ENCODE results near the gene PTPRN2.

PTPRN2 gene

GRCh38 chr7:158325530-158326381 lies 261.9 kb downstream of the PTPRN2 start:
- H3K4me3 ChIP-seq (ENCODE audit: low read length in 2 of 2), result peak overlapping the region in 1 of 2 donors; percentile 23
- H2AK5ac ChIP-seq (ENCODE audit: low read depth, low read length), result no peak overlapping the region
- peak overlapping the region; percentile 32 for H3K4me2 ChIP-seq (ENCODE audit: insufficient read depth, low read length, poor library complexity, severe bottlenecking)
- H2BK15ac ChIP-seq (ENCODE audit: low read length), result no peak overlapping the region
- H3K4me1 ChIP-seq (ENCODE audit: control insufficient read depth in 2 of 2, insufficient read depth in 1 of 2, low read depth in 1 of 2, low read length in 2 of 2), result peaks cover 8 to 24% of the 10 kb centered on the region in 2 donors
- H2BK12ac ChIP-seq (ENCODE audit: low read length), result peak overlapping the region; percentile 59
- H3K23ac ChIP-seq (ENCODE audit: low read depth, low read length, poor library complexity), result no peak overlapping the region
- no CpG with 5 or more reads among the region's 27 CpGs for WGBS, 2 donors (ENCODE audit: extremely low coverage in 2 of 2, insufficient read length in 2 of 2, insufficient replicate concordance in 1 of 2)
- no peak overlapping the region for H3K27ac ChIP-seq (replicated peaks; ENCODE audit: low read length)
- H3K79me1 ChIP-seq (ENCODE audit: low read depth, low read length), result no peaks in the 10 kb centered on the region
- peaks cover 0 to 6% of the 10 kb centered on the region in 2 donors for H3K36me3 ChIP-seq (replicated peaks in 1 of 2; ENCODE audit: control insufficient read depth in 2 of 2, insufficient read depth in 2 of 2, low read length in 2 of 2)
- H3K9ac ChIP-seq (ENCODE audit: low read depth, low read length, poor library complexity), result no peak overlapping the region
- H3K9me3 ChIP-seq (replicated peaks in 1 of 2; ENCODE audit: control insufficient read depth in 2 of 2, insufficient read depth in 1 of 2, low read depth in 1 of 2, low read length in 2 of 2), result peaks cover 0 to 13% of the 10 kb centered on the region in 2 donors
- peak overlapping the region; percentile 64 for H2AFZ ChIP-seq (ENCODE audit: low read length)
- peaks cover 0 to 5% (median 0%) of the 10 kb centered on the region in 3 experiments for H3K27me3 ChIP-seq (ENCODE audit: control insufficient read depth in 3 of 3, insufficient read depth in 3 of 3, low read depth in 1 of 3, low read length in 3 of 3)
- peak overlapping the region; percentile 90 for H3K18ac ChIP-seq (ENCODE audit: low read length)
- no peak overlapping the region for H3K4ac ChIP-seq (ENCODE audit: low read length)
- H3K14ac ChIP-seq (ENCODE audit: low read length), result no peak overlapping the region
- H4K8ac ChIP-seq (ENCODE audit: low read depth, low read length), result no peak overlapping the region
- peak; percentile 92 for DNase-seq (ENCODE audit: low spot score)
- H2BK5ac ChIP-seq (ENCODE audit: low read length), result no peak overlapping the region
- H4K91ac ChIP-seq (ENCODE audit: low read depth, low read length, poor library complexity), result no peak overlapping the region
- H2BK120ac ChIP-seq (ENCODE audit: low read depth, low read length), result no peak overlapping the region

GRCh38 chr7:158324397-158325360 lies 262.9 kb downstream of the PTPRN2 start:
- no peak overlapping the region for H3K9ac ChIP-seq (ENCODE audit: low read depth, low read length, poor library complexity)
- peaks cover 0 to 6% of the 10 kb centered on the region in 2 donors for H3K36me3 ChIP-seq (replicated peaks in 1 of 2; ENCODE audit: control insufficient read depth in 2 of 2, insufficient read depth in 2 of 2, low read length in 2 of 2)
- no peak overlapping the region for H4K91ac ChIP-seq (ENCODE audit: low read depth, low read length, poor library complexity)
- DNase-seq (ENCODE audit: low spot score), result no peak
- H2BK5ac ChIP-seq (ENCODE audit: low read length), result no peak overlapping the region
- no peak overlapping the region for H3K14ac ChIP-seq (ENCODE audit: low read length)
- H2BK15ac ChIP-seq (ENCODE audit: low read length), result no peak overlapping the region
- WGBS, 2 donors (ENCODE audit: extremely low coverage in 2 of 2, insufficient read length in 2 of 2, insufficient replicate concordance in 1 of 2), result no CpG with 5 or more reads among the region's 17 CpGs
- H3K23ac ChIP-seq (ENCODE audit: low read depth, low read length, poor library complexity), result no peak overlapping the region
- H3K4ac ChIP-seq (ENCODE audit: low read length), result no peak overlapping the region
- peaks cover 0 to 5% (median 0%) of the 10 kb centered on the region in 3 experiments for H3K27me3 ChIP-seq (ENCODE audit: control insufficient read depth in 3 of 3, insufficient read depth in 3 of 3, low read depth in 1 of 3, low read length in 3 of 3)
- H3K27ac ChIP-seq (replicated peaks; ENCODE audit: low read length), result no peak overlapping the region
- H3K4me2 ChIP-seq (ENCODE audit: insufficient read depth, low read length, poor library complexity, severe bottlenecking), result no peak overlapping the region
- no peak overlapping the region for H4K8ac ChIP-seq (ENCODE audit: low read depth, low read length)
- no peak overlapping the region for H2BK12ac ChIP-seq (ENCODE audit: low read length)
- peaks cover 8 to 24% of the 10 kb centered on the region in 2 donors for H3K4me1 ChIP-seq (ENCODE audit: control insufficient read depth in 2 of 2, insufficient read depth in 1 of 2, low read depth in 1 of 2, low read length in 2 of 2)
- H3K18ac ChIP-seq (ENCODE audit: low read length), result peak overlapping the region; percentile 45
- H3K4me3 ChIP-seq (ENCODE audit: low read length in 2 of 2), result no peak overlapping the region
- no peaks in the 10 kb centered on the region for H3K79me1 ChIP-seq (ENCODE audit: low read depth, low read length)
- no peak overlapping the region for H2AFZ ChIP-seq (ENCODE audit: low read length)
- peaks cover 0 to 13% of the 10 kb centered on the region in 2 donors for H3K9me3 ChIP-seq (replicated peaks in 1 of 2; ENCODE audit: control insufficient read depth in 2 of 2, insufficient read depth in 1 of 2, low read depth in 1 of 2, low read length in 2 of 2)
- no peak overlapping the region for H2BK120ac ChIP-seq (ENCODE audit: low read depth, low read length)
- H2AK5ac ChIP-seq (ENCODE audit: low read depth, low read length), result peak overlapping the region; percentile 24

- H3K27me3 ChIP-seq (ENCODE audit: control insufficient read depth in 3 of 3, insufficient read depth in 3 of 3, low read depth in 1 of 3, low read length in 3 of 3), result peaks cover 0 to 5% (median 0%) of the 10 kb centered on the region in 3 experiments
- no peak for DNase-seq (ENCODE audit: low spot score)
- H3K18ac ChIP-seq (ENCODE audit: low read length), result no peak overlapping the region
- peaks cover 0 to 6% of the 10 kb centered on the region in 2 donors for H3K36me3 ChIP-seq (replicated peaks in 1 of 2; ENCODE audit: control insufficient read depth in 2 of 2, insufficient read depth in 2 of 2, low read length in 2 of 2)
- no peak overlapping the region for H2BK120ac ChIP-seq (ENCODE audit: low read depth, low read length)
- WGBS, 2 donors (ENCODE audit: extremely low coverage in 2 of 2, insufficient read length in 2 of 2, insufficient replicate concordance in 1 of 2), result 100% methylated on average over 3 of the region's 21 CpGs; no CpG with 5 or more reads in 1 of the 2 donors
- no peak overlapping the region for H3K14ac ChIP-seq (ENCODE audit: low read length)
- H3K4me2 ChIP-seq (ENCODE audit: insufficient read depth, low read length, poor library complexity, severe bottlenecking), result no peak overlapping the region
- no peak overlapping the region for H2BK15ac ChIP-seq (ENCODE audit: low read length)
- no peak overlapping the region for H4K8ac ChIP-seq (ENCODE audit: low read depth, low read length)
- no peak overlapping the region for H3K23ac ChIP-seq (ENCODE audit: low read depth, low read length, poor library complexity)
- no peak overlapping the region for H3K4me3 ChIP-seq (ENCODE audit: low read length in 2 of 2)
- no peak overlapping the region for H3K4ac ChIP-seq (ENCODE audit: low read length)
- no peak overlapping the region for H2AK5ac ChIP-seq (ENCODE audit: low read depth, low read length)
- no peak overlapping the region for H2BK5ac ChIP-seq (ENCODE audit: low read length)
- H3K9ac ChIP-seq (ENCODE audit: low read depth, low read length, poor library complexity), result no peak overlapping the region
- H3K9me3 ChIP-seq (replicated peaks in 1 of 2; ENCODE audit: control insufficient read depth in 2 of 2, insufficient read depth in 1 of 2, low read depth in 1 of 2, low read length in 2 of 2), result peaks cover 0 to 12% of the 10 kb centered on the region in 2 donors
- no peak overlapping the region for H4K91ac ChIP-seq (ENCODE audit: low read depth, low read length, poor library complexity)
- no peak overlapping the region for H3K27ac ChIP-seq (replicated peaks; ENCODE audit: low read length)
- no peak overlapping the region for H2AFZ ChIP-seq (ENCODE audit: low read length)
- H3K4me1 ChIP-seq (ENCODE audit: control insufficient read depth in 2 of 2, insufficient read depth in 1 of 2, low read depth in 1 of 2, low read length in 2 of 2), result peaks cover 8 to 24% of the 10 kb centered on the region in 2 donors
- H3K79me1 ChIP-seq (ENCODE audit: low read depth, low read length), result no peaks in the 10 kb centered on the region
- no peak overlapping the region for H2BK12ac ChIP-seq (ENCODE audit: low read length)
Observed at GRCh38 chr7:158323741-158324396, 263.8 kb downstream of the PTPRN2 start.
